IMR-90 (cell line): ENCODE results near the gene PGA3. TPM values are rescaled to one million over a fixed set of nuclear protein-coding genes. Genes with fewer than 3 reads are reported as not detected.

Experiments
- ATAC-seq: fragments of 200-7000 bp; cut with Tn5 transposase; 2 replicates; pipeline ENCODE4 v1.9.1; 2020; ENCODE audit warnings: low read depth, mild to moderate bottlenecking, moderate library complexity
- BruUV-seq: library from RNA; stranded (reverse); fragments of 400-500 nt; replicated peaks from 2 replicates; lab custom pipeline; 2021; lab: Mats Ljungman, UMichigan
- CTCF ChIA-PET: fragments of 300-600 bp; formaldehyde crosslinking; extraction: SDS; loops from one replicate; lab custom pipeline; 2021; ENCODE audit warnings: antibody characterized with exemption; lab: Yijun Ruan, JAX
- POLR2A ChIA-PET: fragments of 300-600 bp; sonication (Branson Sonifier 250); formaldehyde crosslinking; loops from one replicate; lab custom pipeline; 2022; ENCODE audit warnings: antibody characterized with exemption; ENCODE audit not compliant: unreplicated experiment; lab: Charles Lee
- DNase-seq: peaks from one replicate; pipeline ENCODE4 v3.0.0; 2013
- H2AFZ ChIP-seq: replicated peaks from 2 replicates; pipeline ENCODE3; 2013; ENCODE audit warnings: low read length, mild to moderate bottlenecking; ENCODE audit not compliant: poor library complexity
- H2AK5ac ChIP-seq: 2 replicates; pipeline ENCODE4 v1.6.1; 2013; ENCODE audit warnings: low read depth, low read length, inconsistent platforms
- H2AK9ac ChIP-seq: replicated peaks from 2 replicates; pipeline ENCODE3; 2013; ENCODE audit warnings: mild to moderate bottlenecking, low read depth, low read length, moderate library complexity; ENCODE audit not compliant: poor library complexity
- H2BK120ac ChIP-seq: 2 replicates; pipeline ENCODE4 v1.6.1; 2013; ENCODE audit warnings: low read depth, low read length, inconsistent platforms
- H2BK15ac ChIP-seq: 3 replicates; pipeline ENCODE4 v1.6.1; 2013; ENCODE audit warnings: low read depth, low read length, inconsistent platforms
- H2BK20ac ChIP-seq: 2 replicates; pipeline ENCODE4 v1.6.1; 2013; ENCODE audit warnings: low read depth, mild to moderate bottlenecking, inconsistent platforms, low read length, moderate library complexity
- H2BK5ac ChIP-seq: 2 replicates; pipeline ENCODE4 v1.6.1; 2013; ENCODE audit warnings: mild to moderate bottlenecking, low read depth, low read length, inconsistent platforms; ENCODE audit not compliant: poor library complexity, severe bottlenecking
- H3K14ac ChIP-seq: replicated peaks from 2 replicates; pipeline ENCODE4 v1.6.1; 2013; ENCODE audit warnings: low read depth, low read length, inconsistent platforms
- H3K18ac ChIP-seq: 2 replicates; pipeline ENCODE4 v1.6.1; 2013; ENCODE audit warnings: low read depth, low read length, control low read depth
- H3K23ac ChIP-seq: 2 replicates; pipeline ENCODE4 v1.6.1; 2013; ENCODE audit warnings: low read depth, low read length, inconsistent platforms
- H3K27ac ChIP-seq: 2 replicates; pipeline ENCODE4 v1.5.1; 2013; ENCODE audit warnings: mild to moderate bottlenecking, control low read depth, low read length; ENCODE audit not compliant: insufficient read depth
- H3K27me3 ChIP-seq: 2 replicates; pipeline ENCODE4 v1.6.1; 2013; ENCODE audit warnings: low read length; ENCODE audit not compliant: control insufficient read depth, insufficient read depth
- H3K36me3 ChIP-seq: 2 replicates; pipeline ENCODE4 v1.6.1; 2013; ENCODE audit warnings: low read length, mixed read lengths; ENCODE audit not compliant: control insufficient read depth, insufficient read depth
- H3K4ac ChIP-seq: 2 replicates; pipeline ENCODE4 v1.6.1; 2013; ENCODE audit warnings: low read depth, low read length, inconsistent platforms
- H3K4me1 ChIP-seq: 2 replicates; pipeline ENCODE4 v1.6.1; 2013; ENCODE audit warnings: low read length, mixed read lengths; ENCODE audit not compliant: control insufficient read depth, insufficient read depth
- H3K4me2 ChIP-seq: 2 replicates; pipeline ENCODE4 v1.6.1; 2013; ENCODE audit warnings: low read depth, mild to moderate bottlenecking, control low read depth, low read length, moderate library complexity
- H3K4me3 ChIP-seq: 2 replicates; pipeline ENCODE4 v1.5.1; 2013; ENCODE audit warnings: low read depth, mild to moderate bottlenecking, control low read depth, low read length, moderate library complexity; ENCODE audit not compliant: insufficient read depth
- H3K56ac ChIP-seq: 2 replicates; pipeline ENCODE4 v1.6.1; 2013; ENCODE audit warnings: low read length, inconsistent platforms; ENCODE audit not compliant: insufficient read depth; ENCODE audit errors: extremely low read depth
- H3K79me1 ChIP-seq, 2 experiments: 2 replicates each; pipeline ENCODE4 v1.6.1; 2013; ENCODE audit warnings: low read length in 2 of 2, inconsistent platforms in 1 of 2, low read depth in 1 of 2
- H3K9ac ChIP-seq: 2 replicates; pipeline ENCODE4 v1.6.1; 2013; ENCODE audit warnings: low read depth, low read length, control low read depth
- H3K9me1 ChIP-seq: 2 replicates; pipeline ENCODE4 v1.6.1; 2013; ENCODE audit warnings: low read length, inconsistent platforms; ENCODE audit not compliant: insufficient read depth
- H3K9me3 ChIP-seq: 2 replicates; pipeline ENCODE4 v1.6.1; 2013; ENCODE audit warnings: low read length; ENCODE audit not compliant: control insufficient read depth, insufficient read depth
- H4K20me1 ChIP-seq: 2 replicates; pipeline ENCODE4 v1.6.1; 2013; ENCODE audit warnings: low read length, inconsistent platforms; ENCODE audit not compliant: insufficient read depth
- H4K5ac ChIP-seq: 2 replicates; pipeline ENCODE4 v1.6.1; 2013; ENCODE audit warnings: mild to moderate bottlenecking, low read depth, low read length, control low read depth
- H4K8ac ChIP-seq, 2 experiments: 2 replicates each; pipeline ENCODE4 v1.6.1; 2013; ENCODE audit warnings: low read depth in 2 of 2, low read length in 2 of 2, control low read depth in 1 of 2, inconsistent platforms in 1 of 2
- H4K91ac ChIP-seq: 2 replicates; pipeline ENCODE4 v1.6.1; 2013; ENCODE audit warnings: low read depth, low read length, inconsistent platforms; ENCODE audit not compliant: insufficient read depth
- CEBPB ChIP-seq: IDR thresholded peaks from 2 replicates; pipeline ENCODE4 v1.6.1; 2012; ENCODE audit warnings: low read depth, low read length, improper control_type of control experiment
- FOS ChIP-seq: fragments of 150-350 bp; IDR thresholded peaks from 2 replicates; pipeline ENCODE4 v1.6.1; 2016; ENCODE audit warnings: low read depth, low read length
- MAFK ChIP-seq: IDR thresholded peaks from 2 replicates; pipeline ENCODE4 v1.6.1; 2012; ENCODE audit warnings: low read depth, low read length, improper control_type of control experiment
- MAZ ChIP-seq: IDR thresholded peaks from 2 replicates; pipeline ENCODE4 v1.6.1; 2012; ENCODE audit warnings: low read depth, mild to moderate bottlenecking, low read length, improper control_type of control experiment, moderate library complexity, borderline replicate concordance
- MXI1 ChIP-seq: IDR thresholded peaks from 2 replicates; pipeline ENCODE4 v1.6.1; 2012; ENCODE audit warnings: low read depth, mild to moderate bottlenecking, low read length, moderate library complexity, borderline replicate concordance
- NFE2L2 ChIP-seq: fragments of 150-350 bp; IDR thresholded peaks from 2 replicates; pipeline ENCODE4 v1.6.1; 2016; ENCODE audit warnings: low read depth, mild to moderate bottlenecking, low read length
- POLR2A ChIP-seq: IDR thresholded peaks from 2 replicates; pipeline ENCODE4 v1.6.1; 2012; ENCODE audit warnings: mild to moderate bottlenecking, low read depth, low read length
- RCOR1 ChIP-seq: IDR thresholded peaks from 2 replicates; pipeline ENCODE4 v1.6.1; 2012; ENCODE audit warnings: mild to moderate bottlenecking, low read length, improper control_type of control experiment; ENCODE audit not compliant: insufficient replicate concordance
- RFX5 ChIP-seq: IDR thresholded peaks from 2 replicates; pipeline ENCODE4 v1.8.0; 2012; ENCODE audit warnings: low read depth, mild to moderate bottlenecking, low read length, moderate library complexity
- USF2 ChIP-seq: fragments of 150-350 bp; IDR thresholded peaks from 2 replicates; pipeline ENCODE4 v1.6.1; 2017; ENCODE audit warnings: mild to moderate bottlenecking, antibody characterized with exemption, low read length, low read depth
- WGBS, 2 experiments: methylation state at CpG; one replicate each; pipeline versions ENCODE4 v1.1.5 to v1.1.7; 2013; ENCODE audit warnings: missing lambda C conversion rate in 2 of 2; ENCODE audit not compliant: insufficient read length in 1 of 2; ENCODE audit errors: extremely low coverage in 2 of 2; 5-methylcytosine and 5-hydroxymethylcytosine counted together
- dilution Hi-C: fragments of 300-500 bp; cut with HindIII; formaldehyde crosslinking; loops from one replicate; pipeline ENCODE4 v1.14.3; 2018; ENCODE audit warnings: low sequenced_read_pairs; ENCODE audit not compliant: unreplicated experiment
- in situ Hi-C: fragments of 300-500 bp; cut with MboI; formaldehyde crosslinking; loops from 3 replicates; pipeline ENCODE4 v1.14.3; 2019; ENCODE audit warnings: low sequenced_read_pairs, inconsistent platforms, mixed read lengths
- intact Hi-C: fragments of 100-400 bp; cut with micrococcal nuclease; formaldehyde crosslinking; loops from 2 replicates; pipeline ENCODE4 v1.10.0; 2022
- polyA plus RNA-seq, 3 experiments: library from polyadenylated mRNA; depleted of rRNA; stranded (reverse); fragments of >200 nt; gene quantifications; 2 replicates each; pipeline ENCODE4 v1.2.3, GENCODE V29; 2012; ENCODE audit warnings: low replicate concordance in 1 of 3
- total RNA-seq: library from RNA; depleted of rRNA; stranded (reverse); fragments of >200 nt; gene quantifications from 2 replicates; pipeline ENCODE4 v1.2.3, GENCODE V29; 2012
- TF ChIP-seq, protein P1 (sequence below): conservative IDR thresholded peaks from 2 replicates; pipeline ENCODE4 v1.5.1; 2012; ENCODE audit warnings: mild to moderate bottlenecking, low read depth, low read length, improper control_type of control experiment

PGA3 gene
- total and polyA plus RNA-seq, 2 of the 4 experiments (the other 2 are of a cell fraction): 0.18 TPM; not detected in 1

GRCh38 chr11:61195719-61196118, 7.6 kb upstream of the PGA3 start:
- no peak for TF ChIP-seq MXI1
- TF ChIP-seq, protein P1, sequence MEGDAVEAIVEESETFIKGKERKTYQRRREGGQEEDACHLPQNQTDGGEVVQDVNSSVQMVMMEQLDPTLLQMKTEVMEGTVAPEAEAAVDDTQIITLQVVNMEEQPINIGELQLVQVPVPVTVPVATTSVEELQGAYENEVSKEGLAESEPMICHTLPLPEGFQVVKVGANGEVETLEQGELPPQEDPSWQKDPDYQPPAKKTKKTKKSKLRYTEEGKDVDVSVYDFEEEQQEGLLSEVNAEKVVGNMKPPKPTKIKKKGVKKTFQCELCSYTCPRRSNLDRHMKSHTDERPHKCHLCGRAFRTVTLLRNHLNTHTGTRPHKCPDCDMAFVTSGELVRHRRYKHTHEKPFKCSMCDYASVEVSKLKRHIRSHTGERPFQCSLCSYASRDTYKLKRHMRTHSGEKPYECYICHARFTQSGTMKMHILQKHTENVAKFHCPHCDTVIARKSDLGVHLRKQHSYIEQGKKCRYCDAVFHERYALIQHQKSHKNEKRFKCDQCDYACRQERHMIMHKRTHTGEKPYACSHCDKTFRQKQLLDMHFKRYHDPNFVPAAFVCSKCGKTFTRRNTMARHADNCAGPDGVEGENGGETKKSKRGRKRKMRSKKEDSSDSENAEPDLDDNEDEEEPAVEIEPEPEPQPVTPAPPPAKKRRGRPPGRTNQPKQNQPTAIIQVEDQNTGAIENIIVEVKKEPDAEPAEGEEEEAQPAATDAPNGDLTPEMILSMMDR: no peak
- TF ChIP-seq CEBPB: no peak
- no peak for TF ChIP-seq RCOR1
- no peak for TF ChIP-seq FOS
- TF ChIP-seq POLR2A: no peak
- TF ChIP-seq RFX5: no peak
- no peak for TF ChIP-seq MAZ
- no peak for TF ChIP-seq NFE2L2
- TF ChIP-seq MAFK: no peak
- no peak for TF ChIP-seq USF2
- no peak overlapping the region for H2BK5ac ChIP-seq
- H2BK120ac ChIP-seq: no peak overlapping the region
- H4K20me1 ChIP-seq: no peaks in the 10 kb centered on the region
- no peak overlapping the region for H3K4me3 ChIP-seq
- DNase-seq (no peak), ATAC-seq (no peak)
- H2BK15ac ChIP-seq: no peak overlapping the region
- H3K79me1 ChIP-seq: no peaks in the 10 kb centered on the region
- no peak overlapping the region for H4K8ac ChIP-seq
- H3K56ac ChIP-seq: no peak overlapping the region
- peaks cover 25% of the 10 kb centered on the region for H3K27me3 ChIP-seq
- no peak overlapping the region for H3K18ac ChIP-seq
- no peak overlapping the region for H2BK20ac ChIP-seq
- no peak overlapping the region for H4K5ac ChIP-seq
- intact Hi-C loops (no loop called here), in situ Hi-C loops (no loop called here), dilution Hi-C loops (no loop called here)
- H3K9ac ChIP-seq: no peak overlapping the region
- BruUV-seq: no TSS peak
- H3K27ac ChIP-seq: no peak overlapping the region
- CTCF ChIA-PET: interaction anchor here (0.5 kb wide), 1 partner anchor 196 kb away, joined by 3 read pairs; no protein-coding TSS in a partner anchor
- H3K4ac ChIP-seq: no peak overlapping the region
- H3K9me3 ChIP-seq: peaks cover 9% of the 10 kb centered on the region
- POLR2A ChIA-PET: no interaction called here
- H2AK5ac ChIP-seq: no peak overlapping the region
- H3K14ac ChIP-seq: no peak overlapping the region
- no peak overlapping the region for H3K4me2 ChIP-seq
- H2AFZ ChIP-seq: no peak overlapping the region
- H2AK9ac ChIP-seq: no peak overlapping the region
- no peaks in the 10 kb centered on the region for H3K4me1 ChIP-seq
- H3K23ac ChIP-seq: no peak overlapping the region
- no CpG with 5 or more reads among the region's 7 CpGs for WGBS, 2 experiments
- no peak overlapping the region for H4K91ac ChIP-seq
- no peaks in the 10 kb centered on the region for H3K9me1 ChIP-seq
- no peaks in the 10 kb centered on the region for H3K36me3 ChIP-seq
